ENCODE data around the gene ZNF292.

- TF ChIP-seq REST (IDR thresholded peaks at IDR 0.05; ENCODE audit: insufficient read depth in 1 of 2, low read depth in 2 of 2, low read length in 2 of 2) = no peak
- no peak for TF ChIP-seq TAF1 (IDR thresholded peaks at IDR 0.05; ENCODE audit: borderline replicate concordance, insufficient read depth, low read length)
- TF ChIP-seq SIN3A (IDR thresholded peaks at IDR 0.05; ENCODE audit: borderline replicate concordance, insufficient read depth, low read length) = no peak
Observed at GRCh38 chr6:87212596-87212995, 57.2 kb downstream of the ZNF292 start.
